Measurements from ENCODE around the gene ALS2CL. TPM values are rescaled to one million over a fixed set of nuclear protein-coding genes. Genes with fewer than 3 reads are reported as not detected.

Gene ALS2CL
- total RNA-seq, 4 donors from 2014 or later = 13.0 to 20.1 (median 16.4) TPM

- Histone ChIP-seq H3K9me3 (peaks cover 0 to 11% (median 0%) of the 10 kb centered on the region in 4 donors), H3K36me3 (no peaks in the 10 kb centered on the region), H3K4me1 (peaks cover 0 to 2% (median 0%) of the 10 kb centered on the region in 4 donors), H3K27ac (no peak overlapping the region), H3K4me3 (no peak overlapping the region), H3K27me3 (peaks cover 0 to 4% of the 10 kb centered on the region in 2 donors)
- WGBS, 2 donors = 73 to 81% methylated on average over 9 of the region's 9 CpGs
- TF ChIP-seq EP300 (IDR thresholded peaks at IDR 0.05) = no peak
- TF ChIP-seq POLR2A (IDR thresholded peaks at IDR 0.05) = no peak
- TF ChIP-seq CTCF (IDR thresholded peaks at IDR 0.05) = no peak
- DNase-seq (ENCODE audit: low spot score in 2 of 2) = no peak
Observed at GRCh38 chr3:46656778-46657556, 36.5 kb downstream of the ALS2CL start.

GRCh38 chr3:46655271-46655670 is 38.2 kb downstream of the ALS2CL start:
- H3K4me1 ChIP-seq = no peaks in the 10 kb centered on the region
- TF ChIP-seq CTCF (IDR thresholded peaks at IDR 0.05) = no peak
- no peak for TF ChIP-seq POLR2A (IDR thresholded peaks at IDR 0.05)
- TF ChIP-seq EP300 (IDR thresholded peaks at IDR 0.05) = no peak
- DNase-seq (ENCODE audit: low spot score in 2 of 2) = no peak
- no peaks in the 10 kb centered on the region for H3K36me3 ChIP-seq
- no peak overlapping the region for H3K27ac ChIP-seq
- 70 to 75% methylated on average over 6 of the region's 6 CpGs for WGBS, 2 donors
- H3K9me3 ChIP-seq = peaks cover 0 to 17% (median 0%) of the 10 kb centered on the region in 4 donors
- H3K4me3 ChIP-seq = no peak overlapping the region
- H3K27me3 ChIP-seq = peaks cover 0 to 4% of the 10 kb centered on the region in 2 donors

GRCh38 chr3:46651084-46651483 is 42.4 kb downstream of the ALS2CL start:
- Histone ChIP-seq H3K4me3 (no peak overlapping the region), H3K27ac (no peak overlapping the region), H3K36me3 (no peaks in the 10 kb centered on the region), H3K27me3 (peaks cover 0 to 3% of the 10 kb centered on the region in 2 donors), H3K4me1 (no peaks in the 10 kb centered on the region), H3K9me3 (peaks cover 0 to 17% (median 0%) of the 10 kb centered on the region in 4 donors)
- WGBS, 2 donors = 47 to 59% methylated on average over 1 of the region's 1 CpG
- no peak for DNase-seq (ENCODE audit: low spot score in 2 of 2)
- TF ChIP-seq EP300 (IDR thresholded peaks at IDR 0.05) = no peak
- no peak for TF ChIP-seq POLR2A (IDR thresholded peaks at IDR 0.05)
- no peak for TF ChIP-seq CTCF (IDR thresholded peaks at IDR 0.05)

- H3K4me1 ChIP-seq = no peaks in the 10 kb centered on the region
- no peaks in the 10 kb centered on the region for H3K36me3 ChIP-seq
- H3K9me3 ChIP-seq = peaks cover 0 to 17% (median 0%) of the 10 kb centered on the region in 4 donors
- DNase-seq (ENCODE audit: low spot score in 2 of 2) = no peak
- 79 to 83% methylated on average over 3 of the region's 3 CpGs for WGBS, 2 donors
- H3K4me3 ChIP-seq = no peak overlapping the region
- no peak overlapping the region for H3K27ac ChIP-seq
- TF ChIP-seq POLR2A (IDR thresholded peaks at IDR 0.05) (no peak), EP300 (IDR thresholded peaks at IDR 0.05) (no peak), CTCF (IDR thresholded peaks at IDR 0.05) (no peak)
- no peaks in the 10 kb centered on the region for H3K27me3 ChIP-seq
Observed at GRCh38 chr3:46649436-46649835, 44.0 kb downstream of the ALS2CL start.

- no peak for DNase-seq (ENCODE audit: low spot score in 2 of 2)
- no peaks in the 10 kb centered on the region for H3K27me3 ChIP-seq
- H3K27ac ChIP-seq = no peak overlapping the region
- no peaks in the 10 kb centered on the region for H3K4me1 ChIP-seq
- 63 to 94% methylated on average over 2 of the region's 2 CpGs for WGBS, 2 donors
- TF ChIP-seq EP300 (IDR thresholded peaks at IDR 0.05) (no peak), POLR2A (IDR thresholded peaks at IDR 0.05) (no peak), CTCF (IDR thresholded peaks at IDR 0.05) (no peak)
- H3K4me3 ChIP-seq = no peak overlapping the region
- H3K9me3 ChIP-seq = peaks cover 0 to 16% (median 0%) of the 10 kb centered on the region in 4 donors
- H3K36me3 ChIP-seq = no peaks in the 10 kb centered on the region
Observed at GRCh38 chr3:46648096-46648495, 45.4 kb downstream of the ALS2CL start.
